SH-SY5Y (cell line): Measurements from ENCODE around the gene C1QTNF8.

Experiments used
- GATA2 ChIP-seq: IDR thresholded peaks from 2 replicates; pipeline ENCODE4 v1.6.1; 2011; ENCODE audit warnings: mild to moderate bottlenecking, low read depth, low read length
- GATA3 ChIP-seq: IDR thresholded peaks from 2 replicates; pipeline ENCODE4 v1.6.1; 2011; ENCODE audit warnings: low read depth, mild to moderate bottlenecking, low read length, moderate library complexity

- TF ChIP-seq GATA2: no peak
- no peak for TF ChIP-seq GATA3
Measured at GRCh38 chr16:1065469-1066128, 30.4 kb downstream of the C1QTNF8 start.
